Mucosa of descending colon (tissue), 3 donors: ENCODE measurements around the gene SLC9A2. TPM values are rescaled to one million over a fixed set of nuclear protein-coding genes. Genes with fewer than 3 reads are reported as not detected.

Source experiments
- ATAC-seq: fragments of 200-7000 bp; cut with Tn5 transposase; one replicate; pipeline ENCODE4 v1.9.1; 2020; ENCODE audit warnings: mild to moderate bottlenecking, moderate library complexity
- DNase-seq, 3 donors: peaks; one replicate each; pipeline ENCODE4 v3.0.0-alpha.2; 2020
- H3K36me3 ChIP-seq: fragments of 200-600 bp; one replicate; pipeline ENCODE4 v1.8.0; 2021; ENCODE audit warnings: low read depth, mild to moderate bottlenecking
- H3K4me1 ChIP-seq: fragments of 200-600 bp; one replicate; pipeline ENCODE4 v1.8.0; 2021; ENCODE audit warnings: low read depth, mild to moderate bottlenecking
- H3K4me3 ChIP-seq: fragments of 200-600 bp; one replicate; pipeline ENCODE4 v1.8.0; 2021; ENCODE audit warnings: mild to moderate bottlenecking
- H3K9me3 ChIP-seq: fragments of 200-600 bp; one replicate; pipeline ENCODE4 v1.8.0; 2021; ENCODE audit warnings: mild to moderate bottlenecking
- intact Hi-C, 2 donors: fragments of 100-400 bp; cut with DNase I in 1 of 2; cut with micrococcal nuclease in 1 of 2; formaldehyde crosslinking; loops; one replicate each; pipeline versions ENCODE4 v1.11.0 to v1.11.1; 2022; cut with DNase I, micrococcal nuclease
- total RNA-seq, 3 donors: library from RNA; stranded (reverse); fragmentation: NEBNext Ultra II Directional in 2 of 3; extraction: Animal tissue kit (Norgen Biotek cat#: 25700) in 2 of 3; gene quantifications; one replicate each; pipeline versions ENCODE4 v1.2.1 to v1.2.4, GENCODE V29; 2021 to 2023
- TF ChIP-seq, protein P1 (sequence below): fragments of 200-600 bp; IDR thresholded peaks from one replicate; pipeline ENCODE4 v1.8.0; 2022; ENCODE audit warnings: antibody characterized with exemption, mild to moderate bottlenecking
- donor health status: DM: no; HTN: no; CAD: no; lungs with moderate emphysema.
- donor health status: DM: no; HTN: no; CAD: no.
- donor health status: DM: no; HTN: yes; CAD: no.

Gene SLC9A2
- total RNA-seq, 3 donors from 2014 or later: 32.2 to 92.9 (median 67.1) TPM

DNA sequence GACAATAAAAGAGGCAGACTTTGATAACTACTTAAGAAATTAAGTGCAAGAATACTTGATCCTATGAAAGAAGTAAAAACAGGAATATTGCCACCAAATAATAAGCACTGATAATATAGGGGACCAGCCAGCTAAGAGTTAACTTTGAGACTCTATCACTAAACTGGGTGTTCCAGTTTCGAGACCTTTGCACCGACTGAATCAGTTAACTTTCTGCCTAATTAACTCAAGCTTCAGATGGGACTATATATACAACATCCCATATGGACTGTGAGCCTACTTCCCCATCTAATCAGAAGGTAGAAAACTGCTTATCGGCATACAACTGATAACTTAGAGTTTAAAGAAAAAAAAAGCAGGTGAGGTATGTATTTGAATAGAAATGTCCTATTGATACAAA is 25.8 kb upstream of the SLC9A2 start:
- TF ChIP-seq, protein P1, sequence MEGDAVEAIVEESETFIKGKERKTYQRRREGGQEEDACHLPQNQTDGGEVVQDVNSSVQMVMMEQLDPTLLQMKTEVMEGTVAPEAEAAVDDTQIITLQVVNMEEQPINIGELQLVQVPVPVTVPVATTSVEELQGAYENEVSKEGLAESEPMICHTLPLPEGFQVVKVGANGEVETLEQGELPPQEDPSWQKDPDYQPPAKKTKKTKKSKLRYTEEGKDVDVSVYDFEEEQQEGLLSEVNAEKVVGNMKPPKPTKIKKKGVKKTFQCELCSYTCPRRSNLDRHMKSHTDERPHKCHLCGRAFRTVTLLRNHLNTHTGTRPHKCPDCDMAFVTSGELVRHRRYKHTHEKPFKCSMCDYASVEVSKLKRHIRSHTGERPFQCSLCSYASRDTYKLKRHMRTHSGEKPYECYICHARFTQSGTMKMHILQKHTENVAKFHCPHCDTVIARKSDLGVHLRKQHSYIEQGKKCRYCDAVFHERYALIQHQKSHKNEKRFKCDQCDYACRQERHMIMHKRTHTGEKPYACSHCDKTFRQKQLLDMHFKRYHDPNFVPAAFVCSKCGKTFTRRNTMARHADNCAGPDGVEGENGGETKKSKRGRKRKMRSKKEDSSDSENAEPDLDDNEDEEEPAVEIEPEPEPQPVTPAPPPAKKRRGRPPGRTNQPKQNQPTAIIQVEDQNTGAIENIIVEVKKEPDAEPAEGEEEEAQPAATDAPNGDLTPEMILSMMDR: no peak
- Histone ChIP-seq H3K9me3 (no peaks in the 10 kb centered on the region), H3K36me3 (no peaks in the 10 kb centered on the region), H3K4me3 (no peak overlapping the region), H3K4me1 (peaks cover 24% of the 10 kb centered on the region)
- DNase-seq (peak in 1 of 3 donors; percentile 55), ATAC-seq (peak; percentile 85)
- intact Hi-C loops: loop anchor here in 1 of 2 donors (5.0 kb wide), 1 partner anchor 121 kb away; the partner anchor contains the start of gene SLC9A4

DNA sequence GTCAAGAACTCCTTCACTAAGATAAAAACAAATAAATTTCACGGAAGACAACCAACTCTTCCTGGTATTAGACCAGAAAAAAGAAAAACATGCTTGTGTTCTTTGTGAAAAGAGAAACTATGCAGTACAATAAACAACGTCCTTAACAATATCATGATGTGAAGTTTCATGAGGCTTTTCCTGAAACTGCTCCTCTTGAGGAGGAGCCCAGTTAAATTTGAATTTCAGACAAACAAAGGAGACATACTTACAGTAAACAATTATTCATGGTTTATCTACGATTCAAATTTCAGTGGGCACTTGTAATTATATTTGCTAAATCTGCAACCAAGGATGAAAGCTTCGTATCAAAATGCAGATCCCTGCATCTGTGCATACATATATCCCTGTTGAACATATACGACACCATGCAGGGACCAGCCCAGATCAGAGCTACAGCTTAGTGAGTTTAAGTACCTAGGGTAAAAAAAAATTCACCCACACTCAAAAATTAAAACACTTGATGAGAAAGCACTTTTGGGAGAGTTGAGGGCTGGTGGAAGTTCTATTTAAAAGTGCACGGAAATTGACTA is 24.8 kb upstream of the SLC9A2 start:
- peaks cover 24% of the 10 kb centered on the region for H3K4me1 ChIP-seq
- no peaks in the 10 kb centered on the region for H3K36me3 ChIP-seq
- DNase-seq: no peak
- no peaks in the 10 kb centered on the region for H3K9me3 ChIP-seq
- no peak for ATAC-seq
- H3K4me3 ChIP-seq: no peak overlapping the region
- intact Hi-C loops: loop anchor here in 1 of 2 donors (5.0 kb wide), 1 partner anchor 122 kb away; the partner anchor contains the start of gene SLC9A4
- TF ChIP-seq, protein P1: no peak

DNA sequence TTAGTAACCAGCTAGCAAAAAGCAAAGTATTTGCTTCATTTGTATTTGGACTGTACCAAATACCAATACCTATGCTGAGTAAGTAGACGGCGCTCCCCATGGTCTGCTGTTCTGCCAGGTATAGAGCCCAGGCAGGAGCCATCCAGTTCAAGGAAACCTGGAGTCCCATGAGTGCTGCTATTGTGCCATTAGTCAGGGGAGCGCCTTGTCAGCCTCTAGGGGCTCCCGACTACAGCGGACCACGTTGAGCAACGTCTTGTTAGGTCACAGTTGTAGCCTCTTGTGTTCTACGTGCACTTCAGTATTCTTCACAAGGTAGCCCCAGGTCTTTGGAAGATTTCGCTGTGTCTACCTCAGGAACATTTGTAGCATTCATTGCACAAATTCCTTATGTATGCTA is 21.6 kb upstream of the SLC9A2 start:
- H3K9me3 ChIP-seq: no peaks in the 10 kb centered on the region
- no peak overlapping the region for H3K4me3 ChIP-seq
- peaks cover 10% of the 10 kb centered on the region for H3K4me1 ChIP-seq
- intact Hi-C loops: no loop called here
- no peaks in the 10 kb centered on the region for H3K36me3 ChIP-seq
- TF ChIP-seq, protein P1: no peak
- no peak for ATAC-seq
- no peak for DNase-seq

DNA sequence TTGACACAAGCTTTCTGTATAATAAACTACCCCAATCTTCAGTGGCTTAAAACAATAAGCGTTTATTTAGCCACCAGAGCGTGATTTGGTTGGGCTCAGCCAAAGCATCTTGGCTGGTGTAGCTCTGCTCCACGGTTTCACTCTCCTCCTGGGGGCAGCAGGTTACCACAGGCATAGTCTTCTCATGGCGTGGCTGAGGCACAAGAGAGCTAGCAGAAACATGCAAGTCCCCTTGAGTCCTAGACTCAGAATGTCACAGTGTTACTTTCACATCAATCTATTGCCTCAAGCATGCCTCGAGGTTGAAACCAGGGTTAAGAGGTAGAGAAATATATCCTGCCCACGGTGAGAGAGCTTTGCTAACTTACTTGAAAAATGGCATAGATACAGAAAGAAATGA is 19.9 kb upstream of the SLC9A2 start:
- TF ChIP-seq, protein P1: no peak
- intact Hi-C loops: no loop called here
- no peaks in the 10 kb centered on the region for H3K4me1 ChIP-seq
- H3K9me3 ChIP-seq: no peaks in the 10 kb centered on the region
- no peak for ATAC-seq
- H3K36me3 ChIP-seq: no peaks in the 10 kb centered on the region
- H3K4me3 ChIP-seq: no peak overlapping the region
- DNase-seq: no peak

DNA sequence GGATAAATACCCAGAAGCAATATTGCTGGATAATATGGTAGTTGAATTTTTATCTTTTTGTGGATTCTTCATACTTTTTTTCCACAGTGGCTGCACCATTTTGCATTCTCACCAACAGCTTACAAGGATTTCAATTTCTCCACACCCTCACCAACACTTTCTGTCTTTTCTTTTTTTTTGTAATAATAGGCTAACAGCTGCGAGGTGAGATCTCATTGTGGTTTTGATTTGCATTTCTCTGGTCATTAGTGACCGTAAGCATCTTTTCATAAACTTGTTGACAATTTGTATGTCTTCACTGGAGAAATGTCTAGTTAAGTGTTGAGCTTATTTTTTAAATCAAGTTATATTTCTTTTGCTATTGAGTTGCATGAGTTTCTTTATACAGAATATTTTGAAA is 17.6 kb upstream of the SLC9A2 start:
- TF ChIP-seq, protein P1: no peak
- ATAC-seq: no peak
- Histone ChIP-seq H3K4me3 (no peak overlapping the region), H3K36me3 (no peaks in the 10 kb centered on the region), H3K9me3 (no peaks in the 10 kb centered on the region), H3K4me1 (no peaks in the 10 kb centered on the region)
- intact Hi-C loops: no loop called here
- no peak for DNase-seq

DNA sequence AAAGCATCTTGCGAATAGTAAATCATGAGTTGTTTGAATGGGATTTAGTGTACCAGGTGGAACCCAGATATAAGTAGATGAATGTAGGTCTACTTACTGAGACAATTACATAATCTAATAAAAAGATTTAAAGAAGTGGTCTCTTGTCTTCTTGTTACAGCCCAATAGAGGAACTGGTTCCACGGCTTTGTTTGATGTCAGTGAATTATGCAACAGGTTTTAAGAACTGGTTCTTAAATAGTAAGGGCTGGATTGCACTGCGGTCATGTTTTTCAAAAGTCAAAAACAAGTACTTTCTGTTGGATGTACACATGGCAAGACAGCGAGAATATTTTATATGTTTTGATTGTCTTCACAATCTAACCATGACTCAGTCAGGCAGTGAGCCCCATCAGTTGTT is 15.4 kb upstream of the SLC9A2 start:
- no peak for ATAC-seq
- Histone ChIP-seq H3K4me3 (no peak overlapping the region), H3K4me1 (no peaks in the 10 kb centered on the region), H3K9me3 (no peaks in the 10 kb centered on the region), H3K36me3 (no peaks in the 10 kb centered on the region)
- intact Hi-C loops: no loop called here
- DNase-seq: no peak
- TF ChIP-seq, protein P1: no peak
